ENCODE data around the gene ABTB2. TPM values are rescaled to one million over a fixed set of nuclear protein-coding genes. Genes with fewer than 3 reads are reported as not detected.

Gene ABTB2
- total RNA-seq, 2 experiments from 2014 or later = 2.4 to 2.5 TPM

GRCh38 chr11:34351687-34352469 lies 5.9 kb downstream of the ABTB2 start:
- H3K27me3 Mint-ChIP-seq = peaks cover 28% of the 10 kb centered on the region
- peaks cover 5% of the 10 kb centered on the region for H3K36me3 Mint-ChIP-seq (ENCODE audit: low read depth)
- H3K4me1 Mint-ChIP-seq (ENCODE audit: low read depth) = peaks cover 20% of the 10 kb centered on the region
- intact Hi-C loops (cut with micrococcal nuclease) = no loop called here
- no peak for ATAC-seq
- ChIA-PET POLR2A (interaction anchor here (0.6 kb wide), 1 partner anchor 418 kb away, joined by 3 read pairs; no protein-coding TSS in a partner anchor), CTCF (interaction anchor here (1.2 to 2.6 kb wide), 2 partner anchors 158 to 177 kb away, joined by 4 to 11 read pairs; no protein-coding TSS in a partner anchor)
- DNase-seq = no peak
- H3K4me3 Mint-ChIP-seq = no peak overlapping the region
- H3K9me3 Mint-ChIP-seq = no peaks in the 10 kb centered on the region
- no peak overlapping the region for H3K27ac Mint-ChIP-seq
- TF ChIP-seq CTCF (IDR thresholded peaks at IDR 0.05) = no peak

DNA sequence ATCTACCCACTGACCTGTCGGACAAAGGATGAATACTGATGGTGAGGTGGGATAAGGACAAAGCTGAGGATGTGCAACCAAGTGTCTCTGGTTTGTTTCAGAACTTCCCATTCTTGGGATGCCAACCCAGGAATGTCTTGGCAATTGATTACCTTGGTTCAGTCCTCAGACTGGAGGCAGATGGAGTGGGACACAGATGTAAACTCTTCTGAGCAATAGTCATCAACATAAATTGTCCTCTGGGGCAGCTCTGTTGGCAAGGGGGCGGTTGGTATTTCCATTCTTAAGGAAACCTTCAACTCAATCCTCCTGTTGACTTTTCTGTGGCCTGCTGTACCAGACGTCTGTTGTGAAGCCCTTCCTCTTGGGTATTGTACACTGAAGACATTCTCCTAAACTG lies 6.8 kb downstream of the ABTB2 start:
- ATAC-seq (no peak), DNase-seq (no peak)
- no peaks in the 10 kb centered on the region for H3K9me3 Mint-ChIP-seq
- H3K27ac Mint-ChIP-seq = no peak overlapping the region
- no peak overlapping the region for H3K4me3 Mint-ChIP-seq
- peaks cover 5% of the 10 kb centered on the region for H3K36me3 Mint-ChIP-seq (ENCODE audit: low read depth)
- TF ChIP-seq CTCF (IDR thresholded peaks at IDR 0.05) = no peak
- ChIA-PET CTCF (interaction anchor here (2.6 kb wide), 1 partner anchor 177 kb away, joined by 11 read pairs; no protein-coding TSS in a partner anchor), POLR2A (no interaction called here)
- H3K4me1 Mint-ChIP-seq (ENCODE audit: low read depth) = peaks cover 15% of the 10 kb centered on the region
- intact Hi-C loops (cut with micrococcal nuclease) = no loop called here
- peaks cover 24% of the 10 kb centered on the region for H3K27me3 Mint-ChIP-seq

GRCh38 chr11:34349882-34350281 lies 7.9 kb downstream of the ABTB2 start:
- DNase-seq = no peak
- intact Hi-C loops (cut with micrococcal nuclease) = no loop called here
- CTCF ChIA-PET = interaction anchor here (2.6 kb wide), 1 partner anchor 175 kb away, joined by 11 read pairs; no protein-coding TSS in a partner anchor
- TF ChIP-seq CTCF (IDR thresholded peaks at IDR 0.05) = no peak
- Mint-ChIP-seq H3K27me3 (peaks cover 14% of the 10 kb centered on the region), H3K4me3 (no peak overlapping the region), H3K36me3 (ENCODE audit: low read depth) (peaks cover 3% of the 10 kb centered on the region), H3K27ac (no peak overlapping the region), H3K9me3 (no peaks in the 10 kb centered on the region), H3K4me1 (ENCODE audit: low read depth) (peaks cover 5% of the 10 kb centered on the region)
- POLR2A ChIA-PET = interaction anchor here (0.6 kb wide), 1 partner anchor 155 kb away, joined by 3 read pairs; no protein-coding TSS in a partner anchor
- ATAC-seq = no peak

GRCh38 chr11:34348919-34349318 lies 8.9 kb downstream of the ABTB2 start:
- Mint-ChIP-seq H3K27ac (no peak overlapping the region), H3K36me3 (ENCODE audit: low read depth) (peaks cover 2% of the 10 kb centered on the region), H3K27me3 (peaks cover 8% of the 10 kb centered on the region), H3K4me1 (ENCODE audit: low read depth) (no peaks in the 10 kb centered on the region), H3K4me3 (no peak overlapping the region), H3K9me3 (no peaks in the 10 kb centered on the region)
- intact Hi-C loops (cut with micrococcal nuclease) = no loop called here
- POLR2A ChIA-PET = no interaction called here
- CTCF ChIA-PET = interaction anchor here (1.5 to 4.3 kb wide), 3 partner anchors 8 to 174 kb away, joined by 4 to 19 read pairs (median 13); partner anchors contain the start of gene ABTB2
- ATAC-seq = no peak
- DNase-seq = no peak
- TF ChIP-seq CTCF (IDR thresholded peaks at IDR 0.05) = no peak

DNA sequence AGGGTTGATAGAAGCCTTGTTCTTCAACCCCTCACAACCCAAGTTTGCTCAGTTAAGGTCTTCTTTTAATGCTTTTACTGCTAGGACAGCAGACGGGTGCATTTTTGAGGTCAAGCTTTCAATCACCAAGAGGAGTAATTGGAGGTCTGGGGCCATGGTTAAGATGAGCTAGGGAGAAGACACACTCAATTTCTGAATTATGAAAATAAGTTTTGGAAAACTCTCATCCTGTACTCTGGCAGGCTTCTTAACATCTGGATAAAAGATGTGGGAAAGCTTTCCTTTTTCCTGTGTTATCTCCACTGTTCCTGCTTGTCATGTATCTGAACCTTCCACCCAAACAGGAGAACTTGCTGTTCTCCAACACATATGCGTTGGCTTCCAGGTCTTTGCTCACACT lies 9.7 kb downstream of the ABTB2 start:
- Mint-ChIP-seq H3K4me3 (no peak overlapping the region), H3K27ac (no peak overlapping the region), H3K4me1 (ENCODE audit: low read depth) (no peaks in the 10 kb centered on the region), H3K27me3 (peaks cover 6% of the 10 kb centered on the region), H3K9me3 (no peaks in the 10 kb centered on the region), H3K36me3 (ENCODE audit: low read depth) (peaks cover under 1% of the 10 kb centered on the region)
- CTCF ChIA-PET = interaction anchor here (0.9 to 4.3 kb wide), 4 partner anchors 9 to 173 kb away, joined by 3 to 19 read pairs (median 8); partner anchors contain the start of gene ABTB2
- DNase-seq (no peak), ATAC-seq (no peak)
- TF ChIP-seq CTCF (IDR thresholded peaks at IDR 0.05) = no peak
- intact Hi-C loops (cut with micrococcal nuclease) = no loop called here
- POLR2A ChIA-PET = interaction anchor here (0.9 kb wide), 2 partner anchors 9 to 156 kb away, joined by 3 read pairs; partner anchors contain the start of gene ABTB2

Measured in activated CD8-positive, alpha-beta T cell treated with anti-CD3 and anti-CD28 coated beads for 36 hours (primary cell).